Measurements from ENCODE around the gene ENTR1. TPM values are rescaled to one million over a fixed set of nuclear protein-coding genes. Genes with fewer than 3 reads are reported as not detected.

ENTR1 gene
- total and polyA plus RNA-seq, 2 of the 13 experiments (the other 11 are each of a cell fraction or from before 2014, with no cell fraction given), result 70.1 to 76.4 TPM

- TF ChIP-seq ZNF230 (CRISPR knock-in tag; IDR thresholded peaks at IDR 0.05) (peak; percentile 44; the same call in 1 of the 2 replicates), ZNF331 (CRISPR knock-in tag; IDR thresholded peaks at IDR 0.05) (peak; percentile 67; the same call in 1 of the 2 replicates), ZNF841 (CRISPR knock-in tag; IDR thresholded peaks at IDR 0.05; ENCODE audit: borderline replicate concordance) (no peak), ZNF558 (CRISPR knock-in tag; IDR thresholded peaks at IDR 0.05; ENCODE audit: borderline replicate concordance) (0 out of 2 replicates have a peak, but pooled peaks have one; percentile 50), GATAD2A (CRISPR knock-in tag; IDR thresholded peaks at IDR 0.05) (peak; percentile 77), ZNF800 (CRISPR knock-in tag; IDR thresholded peaks at IDR 0.05) (0 out of 2 replicates have a peak, but pooled peaks have one; percentile 62), ZNF142 (CRISPR knock-in tag; IDR thresholded peaks at IDR 0.05) (peak; percentile 72), DBP (CRISPR knock-in tag; IDR thresholded peaks at IDR 0.05; ENCODE audit: not compliant biosample characterization) (no peak), MED1 (CRISPR knock-in tag; IDR thresholded peaks at IDR 0.05) (peak; percentile 61), RBAK (CRISPR knock-in tag; IDR thresholded peaks at IDR 0.05) (0 out of 2 replicates have a peak, but pooled peaks have one; percentile 43), ELF1 (CRISPR knock-in tag; IDR thresholded peaks at IDR 0.05) (peak; percentile 84), ZFP91 (CRISPR knock-in tag; IDR thresholded peaks at IDR 0.05; ENCODE audit: borderline replicate concordance) (peak; percentile 64; the same call in 1 of the 2 replicates), BCL6 (CRISPR knock-in tag; IDR thresholded peaks at IDR 0.05) (0 out of 2 replicates have a peak, but pooled peaks have one; percentile 10), TEAD3 (CRISPR knock-in tag; optimal IDR thresholded peaks at IDR 0.05; ENCODE audit: borderline replicate concordance) (peak; percentile 76), CBX5 (CRISPR knock-in tag; IDR thresholded peaks at IDR 0.05; ENCODE audit: borderline replicate concordance) (peak; percentile 75; the same call in 1 of the 2 replicates), PRDM4 (CRISPR knock-in tag; IDR thresholded peaks at IDR 0.05; ENCODE audit: borderline replicate concordance) (no peak)
Measured at GRCh38 chr9:136372561-136373299, 37.7 kb downstream of the ENTR1 start (continued).

Data from HepG2 (cell line).